Measurements from ENCODE around the gene SLBP.
"Not testable (repeated sequence)": the region's sequence is repeated elsewhere in the genome, so short reads cannot be mapped to it uniquely, and the experiment has no call there.

DNA sequence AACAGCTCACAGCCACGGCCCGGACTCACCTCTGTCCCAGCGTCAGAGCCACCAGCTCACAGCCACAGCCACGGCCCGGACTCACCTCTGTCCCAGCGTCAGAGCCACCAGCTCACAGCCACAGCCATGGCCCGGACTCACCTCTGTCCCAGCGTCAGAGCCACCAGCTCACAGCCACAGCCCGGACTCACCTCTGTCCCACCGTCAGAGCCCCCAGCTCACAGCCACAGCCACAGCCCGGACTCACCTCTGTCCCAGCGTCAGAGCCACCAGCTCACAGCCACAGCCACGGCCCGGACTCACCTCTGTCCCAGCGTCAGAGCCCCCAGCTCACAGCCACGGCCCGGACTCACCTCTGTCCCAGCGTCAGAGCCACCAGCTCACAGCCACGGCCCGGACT is 41.1 kb downstream of the SLBP start:
- not testable (repeated sequence) for TF ChIP-seq POLR2AphosphoS5 (IDR thresholded peaks at IDR 0.05; ENCODE audit: insufficient read depth, low read depth, low read length); MYC (IDR thresholded peaks at IDR 0.05; ENCODE audit: low read depth, low read length)
- TF ChIP-seq, protein P1, sequence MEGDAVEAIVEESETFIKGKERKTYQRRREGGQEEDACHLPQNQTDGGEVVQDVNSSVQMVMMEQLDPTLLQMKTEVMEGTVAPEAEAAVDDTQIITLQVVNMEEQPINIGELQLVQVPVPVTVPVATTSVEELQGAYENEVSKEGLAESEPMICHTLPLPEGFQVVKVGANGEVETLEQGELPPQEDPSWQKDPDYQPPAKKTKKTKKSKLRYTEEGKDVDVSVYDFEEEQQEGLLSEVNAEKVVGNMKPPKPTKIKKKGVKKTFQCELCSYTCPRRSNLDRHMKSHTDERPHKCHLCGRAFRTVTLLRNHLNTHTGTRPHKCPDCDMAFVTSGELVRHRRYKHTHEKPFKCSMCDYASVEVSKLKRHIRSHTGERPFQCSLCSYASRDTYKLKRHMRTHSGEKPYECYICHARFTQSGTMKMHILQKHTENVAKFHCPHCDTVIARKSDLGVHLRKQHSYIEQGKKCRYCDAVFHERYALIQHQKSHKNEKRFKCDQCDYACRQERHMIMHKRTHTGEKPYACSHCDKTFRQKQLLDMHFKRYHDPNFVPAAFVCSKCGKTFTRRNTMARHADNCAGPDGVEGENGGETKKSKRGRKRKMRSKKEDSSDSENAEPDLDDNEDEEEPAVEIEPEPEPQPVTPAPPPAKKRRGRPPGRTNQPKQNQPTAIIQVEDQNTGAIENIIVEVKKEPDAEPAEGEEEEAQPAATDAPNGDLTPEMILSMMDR (IDR thresholded peaks at IDR 0.05; ENCODE audit: extremely low read depth in 1 of 2, insufficient read depth in 1 of 2, low read depth in 1 of 2, low read length in 2 of 2) = not testable (repeated sequence)
- TF ChIP-seq, protein P2, sequence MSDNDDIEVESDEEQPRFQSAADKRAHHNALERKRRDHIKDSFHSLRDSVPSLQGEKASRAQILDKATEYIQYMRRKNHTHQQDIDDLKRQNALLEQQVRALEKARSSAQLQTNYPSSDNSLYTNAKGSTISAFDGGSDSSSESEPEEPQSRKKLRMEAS (IDR thresholded peaks at IDR 0.05; ENCODE audit: insufficient read depth, insufficient read length) = not testable (repeated sequence)

All from endothelial cell of umbilical vein (primary cell).